HCT116 (cell line): Measurements from ENCODE around the gene PON3.

Experiments used
- ELF1 ChIP-seq: IDR thresholded peaks from 2 replicates; pipeline ENCODE4 v1.6.1; 2012; ENCODE audit warnings: low read depth, borderline replicate concordance
- EZH2 ChIP-seq: fragments of 200-600 bp; sonication (generic); IDR thresholded peaks from 2 replicates; pipeline ENCODE4 v1.6.1; 2017; ENCODE audit warnings: antibody characterized with exemption, mixed run types
- POLR2A ChIP-seq: IDR thresholded peaks from 2 replicates; pipeline ENCODE4 v1.7.0; 2011; ENCODE audit warnings: borderline replicate concordance; ENCODE audit not compliant: insufficient read depth, insufficient read length; ENCODE audit errors: extremely low read depth
- POLR2AphosphoS5 ChIP-seq: IDR thresholded peaks from 2 replicates; pipeline ENCODE4 v1.6.1; 2011; ENCODE audit warnings: mild to moderate bottlenecking, low read depth, low read length, moderate library complexity
- SIN3A ChIP-seq: IDR thresholded peaks from 2 replicates; pipeline ENCODE4 v1.6.1; 2012; ENCODE audit warnings: low read depth
- TCF7L2 ChIP-seq: IDR thresholded peaks from 2 replicates; pipeline ENCODE4 v1.7.0; 2011; ENCODE audit warnings: borderline replicate concordance, inconsistent platforms; ENCODE audit not compliant: insufficient read depth, insufficient read length; ENCODE audit errors: extremely low read depth
- ZNF274 ChIP-seq: fragments of 200-500 bp; sonication (Bioruptor generic); IDR thresholded peaks from 2 replicates; pipeline ENCODE4 v1.6.1; 2014; ENCODE audit warnings: mild to moderate bottlenecking, low read depth, low read length, inconsistent platforms
- TF ChIP-seq, protein P1 (sequence below), 3 experiments: fragments of 200-600 bp in 1 of 3; sonication (generic) in 1 of 3; IDR thresholded peaks in 2 of 3; conservative IDR thresholded peaks in 1 of 3; 2 replicates each; pipeline ENCODE4 v1.5.1; 2012 to 2017; ENCODE audit warnings: low read depth in 2 of 3, low read length in 2 of 3, antibody characterized with exemption in 1 of 3, borderline replicate concordance in 1 of 3, control low read depth in 1 of 3, mild to moderate bottlenecking in 1 of 3, mixed read lengths in 1 of 3, mixed run types in 1 of 3, moderate library complexity in 1 of 3; ENCODE audit not compliant: insufficient read depth in 1 of 3
- TF ChIP-seq, protein P2 (sequence below): IDR thresholded peaks from 2 replicates; pipeline ENCODE4 v1.6.1; 2012; ENCODE audit warnings: low read depth

DNA sequence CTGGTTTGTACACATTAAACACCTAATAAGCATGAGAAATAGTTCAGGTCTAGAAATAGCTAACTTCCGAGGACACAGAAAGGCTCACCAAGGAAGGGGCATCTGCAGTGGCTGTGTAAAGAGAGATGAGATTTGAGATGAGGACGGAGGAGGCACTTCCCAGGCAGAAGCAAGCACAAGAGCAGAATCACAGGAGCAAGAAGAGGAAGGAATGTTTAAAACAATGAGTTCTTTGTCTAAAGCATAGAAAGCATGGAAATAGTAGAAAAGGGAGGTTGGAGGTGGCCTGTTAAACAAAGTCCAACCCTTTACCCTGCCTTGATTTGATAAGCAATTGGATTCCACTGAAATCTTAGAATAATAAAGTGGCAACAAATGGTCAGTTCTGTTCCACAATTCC is 11.6 kb upstream of the PON3 start:
- TF ChIP-seq, protein P1, sequence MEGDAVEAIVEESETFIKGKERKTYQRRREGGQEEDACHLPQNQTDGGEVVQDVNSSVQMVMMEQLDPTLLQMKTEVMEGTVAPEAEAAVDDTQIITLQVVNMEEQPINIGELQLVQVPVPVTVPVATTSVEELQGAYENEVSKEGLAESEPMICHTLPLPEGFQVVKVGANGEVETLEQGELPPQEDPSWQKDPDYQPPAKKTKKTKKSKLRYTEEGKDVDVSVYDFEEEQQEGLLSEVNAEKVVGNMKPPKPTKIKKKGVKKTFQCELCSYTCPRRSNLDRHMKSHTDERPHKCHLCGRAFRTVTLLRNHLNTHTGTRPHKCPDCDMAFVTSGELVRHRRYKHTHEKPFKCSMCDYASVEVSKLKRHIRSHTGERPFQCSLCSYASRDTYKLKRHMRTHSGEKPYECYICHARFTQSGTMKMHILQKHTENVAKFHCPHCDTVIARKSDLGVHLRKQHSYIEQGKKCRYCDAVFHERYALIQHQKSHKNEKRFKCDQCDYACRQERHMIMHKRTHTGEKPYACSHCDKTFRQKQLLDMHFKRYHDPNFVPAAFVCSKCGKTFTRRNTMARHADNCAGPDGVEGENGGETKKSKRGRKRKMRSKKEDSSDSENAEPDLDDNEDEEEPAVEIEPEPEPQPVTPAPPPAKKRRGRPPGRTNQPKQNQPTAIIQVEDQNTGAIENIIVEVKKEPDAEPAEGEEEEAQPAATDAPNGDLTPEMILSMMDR (IDR thresholded peaks at IDR 0.05 in 2 of 3, conservative IDR thresholded peaks at IDR 0.05 in 1 of 3; ENCODE audit: borderline replicate concordance in 1 of 3, insufficient read depth in 1 of 3, low read depth in 2 of 3, low read length in 2 of 3) = no peak
- TF ChIP-seq SIN3A = no peak
- TF ChIP-seq POLR2A = no peak
- TF ChIP-seq, protein P2, sequence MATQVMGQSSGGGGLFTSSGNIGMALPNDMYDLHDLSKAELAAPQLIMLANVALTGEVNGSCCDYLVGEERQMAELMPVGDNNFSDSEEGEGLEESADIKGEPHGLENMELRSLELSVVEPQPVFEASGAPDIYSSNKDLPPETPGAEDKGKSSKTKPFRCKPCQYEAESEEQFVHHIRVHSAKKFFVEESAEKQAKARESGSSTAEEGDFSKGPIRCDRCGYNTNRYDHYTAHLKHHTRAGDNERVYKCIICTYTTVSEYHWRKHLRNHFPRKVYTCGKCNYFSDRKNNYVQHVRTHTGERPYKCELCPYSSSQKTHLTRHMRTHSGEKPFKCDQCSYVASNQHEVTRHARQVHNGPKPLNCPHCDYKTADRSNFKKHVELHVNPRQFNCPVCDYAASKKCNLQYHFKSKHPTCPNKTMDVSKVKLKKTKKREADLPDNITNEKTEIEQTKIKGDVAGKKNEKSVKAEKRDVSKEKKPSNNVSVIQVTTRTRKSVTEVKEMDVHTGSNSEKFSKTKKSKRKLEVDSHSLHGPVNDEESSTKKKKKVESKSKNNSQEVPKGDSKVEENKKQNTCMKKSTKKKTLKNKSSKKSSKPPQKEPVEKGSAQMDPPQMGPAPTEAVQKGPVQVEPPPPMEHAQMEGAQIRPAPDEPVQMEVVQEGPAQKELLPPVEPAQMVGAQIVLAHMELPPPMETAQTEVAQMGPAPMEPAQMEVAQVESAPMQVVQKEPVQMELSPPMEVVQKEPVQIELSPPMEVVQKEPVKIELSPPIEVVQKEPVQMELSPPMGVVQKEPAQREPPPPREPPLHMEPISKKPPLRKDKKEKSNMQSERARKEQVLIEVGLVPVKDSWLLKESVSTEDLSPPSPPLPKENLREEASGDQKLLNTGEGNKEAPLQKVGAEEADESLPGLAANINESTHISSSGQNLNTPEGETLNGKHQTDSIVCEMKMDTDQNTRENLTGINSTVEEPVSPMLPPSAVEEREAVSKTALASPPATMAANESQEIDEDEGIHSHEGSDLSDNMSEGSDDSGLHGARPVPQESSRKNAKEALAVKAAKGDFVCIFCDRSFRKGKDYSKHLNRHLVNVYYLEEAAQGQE = no peak
- no peak for TF ChIP-seq ZNF274
- TF ChIP-seq EZH2 = no peak
- no peak for TF ChIP-seq ELF1
- no peak for TF ChIP-seq POLR2AphosphoS5
- TF ChIP-seq TCF7L2 = no peak
